ENCODE results near the gene ASAP3. TPM values are rescaled to one million over a fixed set of nuclear protein-coding genes. Genes with fewer than 3 reads are reported as not detected.
A peak's percentile ranks its signal among the peaks of the same experiment; 100 is the strongest.

Gene ASAP3
- total and polyA plus RNA-seq, 2 of the 13 experiments (the other 11 are each of a cell fraction or from before 2014, with no cell fraction given), result 32.6 to 37.0 TPM

- TF ChIP-seq MTERF4 (CRISPR knock-in tag; IDR thresholded peaks at IDR 0.05) (no peak), MLXIP (CRISPR knock-in tag; IDR thresholded peaks at IDR 0.05; ENCODE audit: borderline replicate concordance) (no peak), ZNF253 (CRISPR knock-in tag; IDR thresholded peaks at IDR 0.05; ENCODE audit: borderline replicate concordance) (no peak), ATF6 (CRISPR knock-in tag; conservative IDR thresholded peaks at IDR 0.05) (no peak), ZNF678 (CRISPR knock-in tag; IDR thresholded peaks at IDR 0.05) (no peak), IKZF4 (CRISPR knock-in tag; IDR thresholded peaks at IDR 0.05; ENCODE audit: borderline replicate concordance, low read depth, not compliant biosample characterization) (no peak), ZNF34 (CRISPR knock-in tag; IDR thresholded peaks at IDR 0.05; ENCODE audit: borderline replicate concordance) (no peak; the same call in 1 of the 2 replicates), ZNF615 (CRISPR knock-in tag; IDR thresholded peaks at IDR 0.05; ENCODE audit: borderline replicate concordance) (no peak), ZNF7 (CRISPR knock-in tag; IDR thresholded peaks at IDR 0.05) (no peak), THAP7 (CRISPR knock-in tag; IDR thresholded peaks at IDR 0.05) (no peak), PHB2 (IDR thresholded peaks at IDR 0.05; ENCODE audit: partially characterized antibody) (no peak), PREB (CRISPR knock-in tag; IDR thresholded peaks at IDR 0.05) (no peak), ATM (IDR thresholded peaks at IDR 0.05; ENCODE audit: borderline replicate concordance) (no peak), SRSF9 (IDR thresholded peaks at IDR 0.05; ENCODE audit: borderline replicate concordance, insufficient read depth, low read depth, low read length, poor library complexity, severe bottlenecking) (no peak), STAT5B (CRISPR knock-in tag; IDR thresholded peaks at IDR 0.05) (no peak), SRSF4 (IDR thresholded peaks at IDR 0.05; ENCODE audit: low read depth, low read length, poor library complexity, severe bottlenecking) (no peak), HHEX (CRISPR knock-in tag; IDR thresholded peaks at IDR 0.05) (no peak), TSC22D2 (CRISPR knock-in tag; IDR thresholded peaks at IDR 0.05; ENCODE audit: borderline replicate concordance) (no peak; the same call in 1 of the 2 replicates), ZNF234 (CRISPR knock-in tag; conservative IDR thresholded peaks at IDR 0.05) (peak; percentile 69), ZBTB38 (CRISPR knock-in tag; IDR thresholded peaks at IDR 0.05) (no peak), ZNF446 (CRISPR knock-in tag; IDR thresholded peaks at IDR 0.05) (peak; percentile 81)
Observed at GRCh38 chr1:23424293-23425192, 59.4 kb downstream of the ASAP3 start, which contains the start of gene TCEA3 (continued).

Measured in HepG2 (cell line).